MM.1S (cell line): ENCODE data around the gene VGLL3.

Experiments
- EZH2 ChIP-seq: fragments of 300-600 bp; sonication (generic); optimal IDR thresholded peaks from 2 replicates; pipeline ENCODE3; 2017; ENCODE audit warnings: low read depth, mild to moderate bottlenecking, antibody characterized with exemption, low read length, mixed read lengths
- EZH2phosphoT487 ChIP-seq: fragments of 300-600 bp; sonication (generic); IDR thresholded peaks from 2 replicates; pipeline ENCODE4 v1.6.1; 2018; ENCODE audit warnings: antibody characterized with exemption, low read length
- TF ChIP-seq, protein P1 (sequence below): fragments of 300-600 bp; sonication (generic); IDR thresholded peaks from 2 replicates; pipeline ENCODE4 v1.5.1; 2016; ENCODE audit warnings: antibody characterized with exemption, low read length, mixed read lengths

DNA sequence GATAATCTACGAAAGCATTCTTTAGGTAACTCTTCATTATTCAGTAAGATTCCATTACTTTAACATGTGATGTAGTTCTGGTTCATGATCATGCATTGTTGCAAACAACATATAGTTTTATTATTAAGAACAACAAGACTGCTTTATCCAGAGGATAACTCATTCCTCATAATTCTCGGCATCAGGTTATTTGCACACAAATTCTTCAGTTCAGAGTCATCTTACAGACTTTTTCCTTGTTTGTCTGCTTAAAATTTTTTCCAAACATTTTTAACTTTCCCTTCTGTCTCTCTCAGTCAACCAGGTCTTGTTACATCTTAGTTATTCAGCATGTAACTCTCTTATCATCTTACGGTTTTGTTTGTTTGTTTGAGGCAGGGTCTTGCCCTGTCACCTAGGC is 60.1 kb downstream of the VGLL3 start:
- TF ChIP-seq, protein P1, sequence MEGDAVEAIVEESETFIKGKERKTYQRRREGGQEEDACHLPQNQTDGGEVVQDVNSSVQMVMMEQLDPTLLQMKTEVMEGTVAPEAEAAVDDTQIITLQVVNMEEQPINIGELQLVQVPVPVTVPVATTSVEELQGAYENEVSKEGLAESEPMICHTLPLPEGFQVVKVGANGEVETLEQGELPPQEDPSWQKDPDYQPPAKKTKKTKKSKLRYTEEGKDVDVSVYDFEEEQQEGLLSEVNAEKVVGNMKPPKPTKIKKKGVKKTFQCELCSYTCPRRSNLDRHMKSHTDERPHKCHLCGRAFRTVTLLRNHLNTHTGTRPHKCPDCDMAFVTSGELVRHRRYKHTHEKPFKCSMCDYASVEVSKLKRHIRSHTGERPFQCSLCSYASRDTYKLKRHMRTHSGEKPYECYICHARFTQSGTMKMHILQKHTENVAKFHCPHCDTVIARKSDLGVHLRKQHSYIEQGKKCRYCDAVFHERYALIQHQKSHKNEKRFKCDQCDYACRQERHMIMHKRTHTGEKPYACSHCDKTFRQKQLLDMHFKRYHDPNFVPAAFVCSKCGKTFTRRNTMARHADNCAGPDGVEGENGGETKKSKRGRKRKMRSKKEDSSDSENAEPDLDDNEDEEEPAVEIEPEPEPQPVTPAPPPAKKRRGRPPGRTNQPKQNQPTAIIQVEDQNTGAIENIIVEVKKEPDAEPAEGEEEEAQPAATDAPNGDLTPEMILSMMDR: no peak
- TF ChIP-seq EZH2: no peak
- TF ChIP-seq EZH2phosphoT487: no peak
